HepG2 (cell line): ENCODE data around the gene MRPL48. TPM values are rescaled to one million over a fixed set of nuclear protein-coding genes. Genes with fewer than 3 reads are reported as not detected.

Experiments
- ATF1 ChIP-seq: IDR thresholded peaks from 2 replicates; pipeline ENCODE4 v1.6.1; 2016; ENCODE audit warnings: mild to moderate bottlenecking, control low read depth
- CAMTA2 ChIP-seq: sonication (generic); formaldehyde crosslinking; IDR thresholded peaks from 2 replicates; pipeline ENCODE4 v1.4.0; 2020; ENCODE audit warnings: mild to moderate bottlenecking, missing genetic modification reagents, borderline replicate concordance
- DR1 ChIP-seq: sonication (generic); formaldehyde crosslinking; IDR thresholded peaks from 2 replicates; pipeline ENCODE4 v1.8.0; 2021; ENCODE audit warnings: mild to moderate bottlenecking, missing genetic modification reagents, inconsistent platforms
- GTF2F1 ChIP-seq: fragments of 150-350 bp; IDR thresholded peaks from 2 replicates; pipeline ENCODE4 v1.6.1; 2014; ENCODE audit warnings: low read length
- HNRNPK ChIP-seq: fragments of 200-400 bp; formaldehyde crosslinking; IDR thresholded peaks from 2 replicates; pipeline ENCODE4 v1.6.1; 2018; ENCODE audit warnings: low read length, low read depth, moderate library complexity, mild to moderate bottlenecking; ENCODE audit not compliant: poor library complexity, severe bottlenecking
- KLF15 ChIP-seq: sonication (generic); formaldehyde crosslinking; IDR thresholded peaks from 2 replicates; pipeline ENCODE4 v1.8.1; 2023; ENCODE audit warnings: borderline replicate concordance, mild to moderate bottlenecking, inconsistent platforms, missing genetic modification reagents, mixed read lengths
- MED8 ChIP-seq: sonication (generic); formaldehyde crosslinking; IDR thresholded peaks from 2 replicates; pipeline ENCODE4 v1.8.1; 2023; ENCODE audit warnings: mild to moderate bottlenecking, missing genetic modification reagents; ENCODE audit not compliant: insufficient replicate concordance
- MXD4 ChIP-seq: IDR thresholded peaks from 2 replicates; pipeline ENCODE4 v1.6.1; 2016; ENCODE audit warnings: mild to moderate bottlenecking, missing biosample characterization, missing genetic modification reagents
- PHF20 ChIP-seq: sonication (generic); formaldehyde crosslinking; IDR thresholded peaks from 2 replicates; pipeline ENCODE4 v1.5.0; 2020; ENCODE audit warnings: mild to moderate bottlenecking, missing genetic modification reagents
- RBFOX2 ChIP-seq: fragments of 200-400 bp; formaldehyde crosslinking; IDR thresholded peaks from 2 replicates; pipeline ENCODE4 v1.6.1; 2017; ENCODE audit warnings: low read depth, mild to moderate bottlenecking, low read length
- TSC22D2 ChIP-seq: sonication (generic); formaldehyde crosslinking; IDR thresholded peaks from 2 replicates; pipeline ENCODE4 v1.5.1; 2020; ENCODE audit warnings: missing genetic modification reagents, mild to moderate bottlenecking, borderline replicate concordance
- ZBTB20 ChIP-seq: sonication (generic); formaldehyde crosslinking; IDR thresholded peaks from 2 replicates; pipeline ENCODE4 v1.8.1; 2023; ENCODE audit warnings: missing genetic modification reagents, low read depth, mild to moderate bottlenecking, borderline replicate concordance
- ZFP62 ChIP-seq: sonication (generic); formaldehyde crosslinking; IDR thresholded peaks from 2 replicates; pipeline ENCODE4 v1.4.0; 2020; ENCODE audit warnings: missing genetic modification reagents
- ZNF350 ChIP-seq: sonication (generic); formaldehyde crosslinking; IDR thresholded peaks from 2 replicates; pipeline ENCODE4 v1.4.0; 2020; ENCODE audit warnings: mild to moderate bottlenecking, low read depth, missing genetic modification reagents, borderline replicate concordance
- ZNF773 ChIP-seq: sonication (generic); formaldehyde crosslinking; IDR thresholded peaks from 2 replicates; pipeline ENCODE4 v1.4.0; 2020; ENCODE audit warnings: missing genetic modification reagents, borderline replicate concordance
- ZNF816 ChIP-seq: sonication (generic); formaldehyde crosslinking; IDR thresholded peaks from 2 replicates; pipeline ENCODE4 v1.8.0; 2022; ENCODE audit warnings: missing genetic modification reagents, mild to moderate bottlenecking, borderline replicate concordance
- polyA plus RNA-seq, 8 experiments: library from polyadenylated mRNA; depleted of rRNA in 3 of 8; stranded (reverse) in 7 of 8; unstranded in 1 of 8; fragments of >200 nt; fragmentation: Illumina TruSeq in 4 of 8; extraction: Trizol in 4 of 8; gene quantifications; 2 replicates each; pipeline versions ENCODE4 v1.2.1 to v1.2.3, GENCODE V29; 2011 to 2016; ENCODE audit warnings: low read depth in 4 of 8, missing spikeins in 1 of 8, mixed read lengths in 1 of 8; ENCODE audit not compliant: insufficient read depth in 1 of 8
- total RNA-seq, 5 experiments: library from RNA; depleted of rRNA; stranded (reverse); fragments of >200 nt; fragmentation: Illumina TruSeq; extraction: Trizol; gene quantifications; 2 replicates each; pipeline ENCODE4 v1.2.3, GENCODE V29; 2016; ENCODE audit warnings: low read depth in 1 of 5
- TF ChIP-seq, protein P1 (sequence below): sonication (generic); formaldehyde crosslinking; IDR thresholded peaks from 2 replicates; pipeline ENCODE4 v1.4.0; 2020; ENCODE audit warnings: missing genetic modification reagents, mild to moderate bottlenecking, borderline replicate concordance
- TF ChIP-seq, protein P2 (sequence below): sonication (generic); formaldehyde crosslinking; IDR thresholded peaks from 2 replicates; pipeline ENCODE4 v1.5.0; 2020; ENCODE audit warnings: mild to moderate bottlenecking, missing genetic modification reagents
- TF ChIP-seq, protein P3 (sequence below): sonication (generic); formaldehyde crosslinking; IDR thresholded peaks from 2 replicates; pipeline ENCODE4; 2020; ENCODE audit warnings: missing genetic modification reagents, mild to moderate bottlenecking, borderline replicate concordance
- TF ChIP-seq, protein P4 (sequence below): sonication (generic); formaldehyde crosslinking; IDR thresholded peaks from 2 replicates; pipeline ENCODE4 v1.5.0; 2020; ENCODE audit warnings: missing genetic modification reagents

MRPL48 gene
- total and polyA plus RNA-seq, 2 of the 13 experiments (the other 11 are each of a cell fraction or from before 2014, with no cell fraction given): 61.2 to 67.9 TPM

DNA sequence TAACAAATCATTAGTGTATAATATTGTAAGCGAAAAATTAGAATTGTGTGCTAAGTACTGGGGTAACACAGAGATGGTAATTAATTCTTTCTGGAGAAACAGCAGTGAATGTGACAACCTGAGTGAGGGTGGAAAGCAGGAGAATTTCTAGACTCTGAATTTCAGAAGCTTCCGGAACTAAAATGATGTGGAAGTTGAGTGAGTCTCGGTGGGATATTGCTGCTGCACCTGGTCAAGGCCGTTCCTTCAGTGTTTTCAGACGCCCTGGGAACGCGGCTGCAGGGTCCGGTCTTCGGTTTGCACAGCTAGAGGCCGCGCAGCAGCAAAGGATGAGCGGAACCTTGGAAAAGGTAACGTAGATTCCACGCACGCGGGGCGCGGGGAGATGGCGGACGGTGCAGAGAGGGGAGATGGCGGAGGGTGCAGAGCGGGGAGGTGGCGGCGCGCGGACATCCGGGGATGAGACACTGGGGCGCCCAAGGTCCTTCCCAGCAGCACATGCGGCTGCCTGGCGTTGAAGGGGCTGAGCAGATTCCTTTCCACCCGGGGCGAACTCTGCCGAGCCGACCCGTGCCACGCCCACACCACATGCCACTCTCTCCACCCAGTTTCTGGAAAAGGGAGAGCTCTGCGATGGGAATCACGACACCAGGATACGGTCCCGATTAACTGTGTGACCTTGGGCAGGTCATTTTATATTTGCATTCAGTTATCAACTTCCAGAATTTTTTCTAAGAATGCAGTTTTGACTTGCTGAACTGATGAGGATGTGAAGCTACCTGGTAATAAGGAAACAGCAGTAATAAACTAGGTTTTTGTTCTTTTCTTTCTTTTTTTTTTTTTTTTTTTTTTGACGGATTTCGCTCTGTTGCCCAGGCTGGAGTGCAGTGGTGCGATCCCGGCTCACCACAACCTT is at the start of gene MRPL48 (continued):
- TF ChIP-seq, protein P1, sequence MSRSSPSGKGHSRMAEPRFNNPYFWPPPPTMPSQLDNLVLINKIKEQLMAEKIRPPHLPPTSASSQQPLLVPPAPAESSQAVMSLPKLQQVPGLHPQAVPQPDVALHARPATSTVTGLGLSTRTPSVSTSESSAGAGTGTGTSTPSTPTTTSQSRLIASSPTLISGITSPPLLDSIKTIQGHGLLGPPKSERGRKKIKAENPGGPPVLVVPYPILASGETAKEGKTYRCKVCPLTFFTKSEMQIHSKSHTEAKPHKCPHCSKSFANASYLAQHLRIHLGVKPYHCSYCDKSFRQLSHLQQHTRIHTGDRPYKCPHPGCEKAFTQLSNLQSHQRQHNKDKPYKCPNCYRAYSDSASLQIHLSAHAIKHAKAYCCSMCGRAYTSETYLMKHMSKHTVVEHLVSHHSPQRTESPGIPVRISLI (CRISPR knock-in tag): peak; percentile 68; the same call in 1 of the 2 replicates
- TF ChIP-seq GTF2F1 (0 out of 2 replicates have a peak, but pooled peaks have one; percentile 30), ZNF350 (peak; percentile 97), RBFOX2 (peak; percentile 97), HNRNPK (peak; percentile 40), ZFP62 (0 out of 2 replicates have a peak, but pooled peaks have one; percentile 53), MXD4 (peak; percentile 51), ZNF816 (CRISPR knock-in tag) (peak; percentile 96; the same call in 1 of the 2 replicates), MED8 (CRISPR knock-in tag) (peak; percentile 85), CAMTA2 (CRISPR knock-in tag) (no peak), PHF20 (peak; percentile 96), ZNF773 (CRISPR knock-in tag) (0 out of 2 replicates have a peak, but pooled peaks have one; percentile 15), TSC22D2 (peak; percentile 83; the same call in 1 of the 2 replicates), ZBTB20 (CRISPR knock-in tag) (peak; percentile 90; the same call in 1 of the 2 replicates), ATF1 (CRISPR knock-in tag) (0 out of 2 replicates have a peak, but pooled peaks have one; percentile 45), DR1 (CRISPR knock-in tag) (no peak; the same call in 1 of the 2 replicates), KLF15 (CRISPR knock-in tag) (no peak)
- TF ChIP-seq, protein P2, sequence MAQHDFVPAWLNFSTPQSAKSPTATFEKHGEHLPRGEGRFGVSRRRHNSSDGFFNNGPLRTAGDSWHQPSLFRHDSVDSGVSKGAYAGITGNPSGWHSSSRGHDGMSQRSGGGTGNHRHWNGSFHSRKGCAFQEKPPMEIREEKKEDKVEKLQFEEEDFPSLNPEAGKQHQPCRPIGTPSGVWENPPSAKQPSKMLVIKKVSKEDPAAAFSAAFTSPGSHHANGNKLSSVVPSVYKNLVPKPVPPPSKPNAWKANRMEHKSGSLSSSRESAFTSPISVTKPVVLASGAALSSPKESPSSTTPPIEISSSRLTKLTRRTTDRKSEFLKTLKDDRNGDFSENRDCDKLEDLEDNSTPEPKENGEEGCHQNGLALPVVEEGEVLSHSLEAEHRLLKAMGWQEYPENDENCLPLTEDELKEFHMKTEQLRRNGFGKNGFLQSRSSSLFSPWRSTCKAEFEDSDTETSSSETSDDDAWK (CRISPR knock-in tag): no peak
- TF ChIP-seq, protein P3, sequence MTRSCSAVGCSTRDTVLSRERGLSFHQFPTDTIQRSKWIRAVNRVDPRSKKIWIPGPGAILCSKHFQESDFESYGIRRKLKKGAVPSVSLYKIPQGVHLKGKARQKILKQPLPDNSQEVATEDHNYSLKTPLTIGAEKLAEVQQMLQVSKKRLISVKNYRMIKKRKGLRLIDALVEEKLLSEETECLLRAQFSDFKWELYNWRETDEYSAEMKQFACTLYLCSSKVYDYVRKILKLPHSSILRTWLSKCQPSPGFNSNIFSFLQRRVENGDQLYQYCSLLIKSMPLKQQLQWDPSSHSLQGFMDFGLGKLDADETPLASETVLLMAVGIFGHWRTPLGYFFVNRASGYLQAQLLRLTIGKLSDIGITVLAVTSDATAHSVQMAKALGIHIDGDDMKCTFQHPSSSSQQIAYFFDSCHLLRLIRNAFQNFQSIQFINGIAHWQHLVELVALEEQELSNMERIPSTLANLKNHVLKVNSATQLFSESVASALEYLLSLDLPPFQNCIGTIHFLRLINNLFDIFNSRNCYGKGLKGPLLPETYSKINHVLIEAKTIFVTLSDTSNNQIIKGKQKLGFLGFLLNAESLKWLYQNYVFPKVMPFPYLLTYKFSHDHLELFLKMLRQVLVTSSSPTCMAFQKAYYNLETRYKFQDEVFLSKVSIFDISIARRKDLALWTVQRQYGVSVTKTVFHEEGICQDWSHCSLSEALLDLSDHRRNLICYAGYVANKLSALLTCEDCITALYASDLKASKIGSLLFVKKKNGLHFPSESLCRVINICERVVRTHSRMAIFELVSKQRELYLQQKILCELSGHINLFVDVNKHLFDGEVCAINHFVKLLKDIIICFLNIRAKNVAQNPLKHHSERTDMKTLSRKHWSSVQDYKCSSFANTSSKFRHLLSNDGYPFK: peak; percentile 96
- TF ChIP-seq, protein P4, sequence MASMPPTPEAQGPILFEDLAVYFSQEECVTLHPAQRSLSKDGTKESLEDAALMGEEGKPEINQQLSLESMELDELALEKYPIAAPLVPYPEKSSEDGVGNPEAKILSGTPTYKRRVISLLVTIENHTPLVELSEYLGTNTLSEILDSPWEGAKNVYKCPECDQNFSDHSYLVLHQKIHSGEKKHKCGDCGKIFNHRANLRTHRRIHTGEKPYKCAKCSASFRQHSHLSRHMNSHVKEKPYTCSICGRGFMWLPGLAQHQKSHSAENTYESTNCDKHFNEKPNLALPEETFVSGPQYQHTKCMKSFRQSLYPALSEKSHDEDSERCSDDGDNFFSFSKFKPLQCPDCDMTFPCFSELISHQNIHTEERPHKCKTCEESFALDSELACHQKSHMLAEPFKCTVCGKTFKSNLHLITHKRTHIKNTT (CRISPR knock-in tag): no peak
